ACC112 (cell line): Measurements from ENCODE around the gene TNRC18.

Experiments used
- H2AFZ ChIP-seq: fragments of 200-600 bp; sonication (generic); one replicate; pipeline ENCODE4 v1.6.0; 2017; ENCODE audit warnings: antibody characterized with exemption, low read length; ENCODE audit not compliant: unreplicated experiment
- H3K27ac ChIP-seq: fragments of 200-600 bp; sonication (generic); 2 replicates; pipeline ENCODE4 v1.5.1; 2014; ENCODE audit warnings: low read depth, mild to moderate bottlenecking, antibody characterized with exemption, low read length, moderate library complexity
- H3K27me3 ChIP-seq: fragments of 200-600 bp; sonication (generic); 2 replicates; pipeline ENCODE4 v1.6.1; 2014; ENCODE audit warnings: mild to moderate bottlenecking, antibody characterized with exemption, low read length, moderate library complexity, mixed read lengths; ENCODE audit not compliant: insufficient read depth
- H3K36me3 ChIP-seq: fragments of 200-600 bp; sonication (generic); 2 replicates; pipeline ENCODE4 v1.6.1; 2016; ENCODE audit warnings: mild to moderate bottlenecking, antibody characterized with exemption, low read length, moderate library complexity, mixed read lengths; ENCODE audit not compliant: insufficient read depth
- H3K4me1 ChIP-seq: fragments of 200-600 bp; sonication (generic); one replicate; pipeline ENCODE4 v1.6.1; 2016; ENCODE audit warnings: low read length, mixed read lengths; ENCODE audit not compliant: insufficient read depth, unreplicated experiment, control insufficient read depth
- H3K4me3 ChIP-seq: fragments of 200-600 bp; sonication (generic); 2 replicates; pipeline ENCODE4 v1.5.1; 2014; ENCODE audit warnings: mild to moderate bottlenecking, low read depth, low read length
- H3K79me2 ChIP-seq: fragments of 200-600 bp; sonication (generic); one replicate; pipeline ENCODE4 v1.6.0; 2016; ENCODE audit warnings: low read length; ENCODE audit not compliant: control insufficient read depth, unreplicated experiment, insufficient read depth

The TNRC18 gene

DNA sequence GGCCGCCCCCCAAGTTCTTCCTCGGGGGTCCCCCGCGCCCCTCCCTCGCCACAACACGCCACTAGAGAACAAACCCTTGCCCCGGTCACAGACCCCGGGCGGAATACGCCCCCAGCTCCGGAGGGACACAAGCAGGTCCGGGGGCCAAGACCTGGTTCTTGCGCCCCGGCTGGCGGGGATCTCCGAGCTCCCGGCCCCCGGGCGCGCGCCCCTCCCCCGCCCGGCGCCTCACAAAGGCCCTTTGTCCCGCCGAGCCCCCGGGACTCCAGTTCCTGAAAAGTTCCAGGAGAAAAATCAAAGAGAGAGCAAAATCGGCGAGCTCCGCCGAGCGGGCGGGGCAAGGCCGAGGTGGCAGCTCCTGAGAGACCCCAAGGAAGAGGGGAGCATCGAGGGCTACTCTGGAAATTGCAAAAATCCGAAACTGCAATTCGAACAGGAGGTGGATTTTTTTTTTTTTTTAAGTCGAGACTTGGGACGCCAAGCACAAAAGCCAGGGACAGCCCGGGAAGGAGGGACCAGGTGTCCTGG, 4.0 kb downstream of the TNRC18 start:
- peak overlapping the region; percentile 85 for H3K4me3 ChIP-seq
- no peak overlapping the region for H2AFZ ChIP-seq
- peaks cover 23% of the 10 kb centered on the region for H3K4me1 ChIP-seq
- no peaks in the 10 kb centered on the region for H3K36me3 ChIP-seq
- peak overlapping the region; percentile 57 for H3K27ac ChIP-seq
- peaks cover 87% of the 10 kb centered on the region for H3K79me2 ChIP-seq
- no peaks in the 10 kb centered on the region for H3K27me3 ChIP-seq

DNA sequence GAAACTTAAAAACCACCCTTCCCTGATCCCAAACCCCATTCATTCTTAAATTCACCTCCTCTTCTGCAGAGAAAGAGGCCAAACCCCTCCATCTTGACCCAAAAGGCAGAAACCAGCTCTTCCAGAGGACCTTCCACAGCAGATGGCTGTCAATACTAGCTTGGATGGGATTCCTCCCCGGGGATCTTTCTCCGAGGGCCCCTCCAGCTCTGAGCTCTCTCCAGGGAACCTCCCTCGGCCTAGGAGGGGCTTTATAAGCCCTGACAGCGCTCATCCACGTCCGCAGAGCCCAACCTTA, 5.4 kb downstream of the TNRC18 start:
- Histone ChIP-seq H3K4me3 (peak overlapping the region; percentile 85), H2AFZ (no peak overlapping the region), H3K4me1 (peaks cover 23% of the 10 kb centered on the region), H3K79me2 (peaks cover 86% of the 10 kb centered on the region), H3K36me3 (no peaks in the 10 kb centered on the region), H3K27ac (peak overlapping the region; percentile 60), H3K27me3 (no peaks in the 10 kb centered on the region)

DNA sequence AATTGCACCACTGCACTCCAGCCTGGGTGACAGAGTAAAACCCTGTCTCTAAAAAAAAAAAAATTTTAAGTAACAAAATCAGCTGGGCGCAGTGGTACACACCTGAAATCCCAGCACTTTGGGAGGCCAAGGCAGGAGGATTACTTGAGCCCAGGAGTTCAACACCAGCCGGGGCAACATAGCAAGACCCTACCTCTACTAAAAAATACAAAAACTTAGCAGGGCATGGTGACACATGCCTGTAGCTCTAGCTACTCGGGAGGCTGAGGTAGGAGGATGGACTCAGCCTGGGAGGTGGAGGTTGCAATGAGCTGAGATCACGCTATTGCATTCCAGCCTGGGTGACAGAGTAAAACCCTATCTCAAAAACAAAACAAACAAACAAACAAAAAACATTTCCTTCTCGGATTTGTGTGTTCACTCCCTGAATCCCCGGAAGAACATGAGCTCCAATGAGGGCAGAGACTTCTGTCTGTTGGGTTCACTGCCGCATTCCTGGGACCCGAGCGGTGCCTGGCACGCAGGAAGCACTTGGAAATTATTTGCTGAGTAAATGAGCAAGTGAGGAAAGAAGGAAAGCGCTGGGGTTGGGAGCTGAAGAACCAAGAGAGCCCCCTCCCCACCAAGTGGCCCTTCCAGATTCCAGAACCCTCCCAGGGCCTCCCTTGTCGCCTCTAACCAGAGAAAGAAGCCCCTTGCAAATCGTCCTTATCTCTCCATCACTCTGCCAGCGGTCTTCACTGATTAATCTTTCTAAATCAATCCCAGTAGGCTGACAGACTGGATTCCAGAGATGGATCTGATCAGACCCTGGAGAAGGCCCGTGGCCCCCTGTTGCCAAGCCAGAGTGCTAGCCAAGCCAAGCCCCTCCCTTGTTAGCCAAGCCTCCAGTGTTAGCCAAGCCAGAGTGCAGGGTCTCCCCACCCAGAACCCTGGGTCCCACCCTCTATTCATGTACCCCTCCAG, 6.2 kb downstream of the TNRC18 start:
- Histone ChIP-seq H3K79me2 (peaks cover 86% of the 10 kb centered on the region), H3K27me3 (no peaks in the 10 kb centered on the region)

DNA sequence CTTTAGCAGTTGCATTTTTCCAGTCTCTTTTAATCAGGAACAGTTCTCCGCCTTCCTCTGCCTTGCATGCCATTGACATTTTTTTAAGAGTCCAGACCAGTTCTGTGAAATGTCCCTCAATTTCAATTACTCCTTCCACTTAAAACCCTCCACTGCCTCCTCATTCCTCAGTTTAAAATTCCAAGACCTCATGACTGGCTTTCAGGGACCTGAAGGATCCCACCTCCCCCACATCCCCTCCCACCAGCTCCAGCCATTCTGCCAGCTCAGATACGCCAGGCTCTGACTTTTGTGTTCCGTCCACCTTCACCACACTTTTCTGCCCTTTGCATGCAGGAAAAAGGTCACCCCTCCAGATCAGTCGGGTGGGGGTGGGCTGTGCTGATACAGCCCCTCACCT, 8.7 kb downstream of the TNRC18 start:
- no peaks in the 10 kb centered on the region for H3K36me3 ChIP-seq
- no peaks in the 10 kb centered on the region for H3K27me3 ChIP-seq
- peaks cover 67% of the 10 kb centered on the region for H3K79me2 ChIP-seq
- no peak overlapping the region for H3K27ac ChIP-seq
- no peak overlapping the region for H3K4me3 ChIP-seq
- H3K4me1 ChIP-seq: peaks cover 23% of the 10 kb centered on the region
- H2AFZ ChIP-seq: no peak overlapping the region

More for the DNA sequence above, 6.2 kb downstream of the TNRC18 start:
- Histone ChIP-seq H3K27ac (peak overlapping the region; percentile 60), H2AFZ (no peak overlapping the region), H3K4me1 (peaks cover 23% of the 10 kb centered on the region), H3K36me3 (no peaks in the 10 kb centered on the region), H3K4me3 (no peak overlapping the region)

DNA sequence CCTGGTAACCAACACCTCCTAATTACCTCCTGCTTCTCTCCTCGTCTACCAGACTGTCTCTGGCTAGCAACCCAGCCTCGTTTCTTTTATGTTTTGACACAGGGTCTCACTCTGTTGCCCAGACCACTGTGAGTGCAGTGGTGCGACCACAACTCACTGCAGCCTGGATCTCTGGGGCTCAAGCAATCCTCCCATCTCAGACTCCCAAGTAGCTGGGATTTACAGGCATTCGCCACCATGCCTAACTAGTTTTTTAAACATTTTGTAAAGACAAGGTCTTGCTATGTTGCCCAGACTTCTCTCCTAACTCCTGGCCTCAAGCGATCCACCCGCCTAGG, 10.2 kb downstream of the TNRC18 start:
- peaks cover 64% of the 10 kb centered on the region for H3K79me2 ChIP-seq
- no peaks in the 10 kb centered on the region for H3K36me3 ChIP-seq
- no peak overlapping the region for H3K4me3 ChIP-seq
- H2AFZ ChIP-seq: no peak overlapping the region
- no peaks in the 10 kb centered on the region for H3K27me3 ChIP-seq
- H3K27ac ChIP-seq: no peak overlapping the region
- peaks cover 24% of the 10 kb centered on the region for H3K4me1 ChIP-seq

DNA sequence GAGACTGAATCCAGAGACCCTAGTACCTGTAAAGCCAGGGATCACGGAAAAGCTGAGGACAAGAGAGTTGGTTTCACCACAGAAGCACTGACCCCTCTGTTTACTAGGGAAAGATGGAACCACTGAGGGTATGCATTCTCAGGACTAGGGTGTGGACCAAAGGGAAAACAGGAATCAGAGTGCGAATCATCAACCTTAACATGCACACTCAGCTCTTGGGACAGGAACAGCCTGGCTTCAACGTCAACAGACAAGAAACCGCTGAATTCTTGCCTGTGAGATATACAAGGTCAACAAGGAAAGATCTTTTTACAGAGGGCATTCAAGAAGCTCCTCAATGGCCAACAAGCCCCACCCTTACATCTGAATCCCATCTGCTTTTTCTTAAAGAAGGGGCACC, 14.9 kb downstream of the TNRC18 start:
- Histone ChIP-seq H3K27ac (peak overlapping the region; percentile 79), H3K36me3 (no peaks in the 10 kb centered on the region), H3K79me2 (peaks cover 49% of the 10 kb centered on the region), H3K4me1 (peaks cover 14% of the 10 kb centered on the region), H3K27me3 (no peaks in the 10 kb centered on the region), H2AFZ (no peak overlapping the region), H3K4me3 (no peak overlapping the region)

DNA sequence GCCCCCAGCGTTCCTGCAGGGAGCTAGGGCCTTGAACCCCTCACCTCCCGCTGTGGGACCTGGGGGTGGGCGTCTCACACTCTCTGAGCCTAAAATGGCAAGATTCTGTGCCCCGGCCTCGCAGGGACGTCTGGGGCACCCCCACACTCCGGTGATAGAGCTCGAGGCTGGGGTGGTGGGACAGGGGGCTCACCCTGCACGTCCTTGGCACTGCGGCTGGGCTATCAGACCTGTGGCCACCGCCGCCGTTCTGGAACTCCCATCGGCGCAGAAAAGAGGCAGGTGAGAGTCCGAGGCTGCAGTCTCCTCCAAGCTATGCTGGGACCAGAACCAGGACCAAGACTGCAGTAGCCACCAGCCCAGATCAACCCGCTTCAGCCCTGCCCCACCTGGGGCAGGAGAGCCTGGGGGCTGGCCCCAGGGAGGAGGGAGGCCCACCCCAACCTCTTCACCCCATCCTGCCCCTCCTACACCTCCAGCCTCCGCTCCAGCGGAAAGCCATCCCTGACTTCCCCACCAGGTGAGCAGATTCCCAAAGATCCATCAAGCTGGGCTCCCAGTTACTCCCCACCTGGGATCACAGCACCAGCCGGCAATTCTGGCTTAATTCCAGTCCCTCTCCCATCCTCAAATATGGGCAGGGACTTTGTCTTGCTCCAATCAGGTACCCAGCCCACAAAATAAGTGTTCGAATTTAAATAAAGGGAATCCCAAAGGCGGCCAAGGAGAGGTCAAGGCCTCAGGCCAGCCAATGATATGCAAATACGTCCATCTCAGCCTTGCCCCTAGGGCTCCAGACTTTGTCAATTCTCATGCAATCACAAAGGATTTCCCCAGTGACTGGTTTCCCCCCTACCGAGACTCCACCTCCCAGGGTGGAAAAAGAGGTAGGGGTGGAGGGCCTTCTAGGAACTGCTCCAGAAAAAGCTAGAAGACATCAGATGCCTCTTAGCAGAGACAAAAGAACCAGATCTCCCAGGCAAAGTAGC, 16.4 kb downstream of the TNRC18 start:
- Histone ChIP-seq H3K36me3 (no peaks in the 10 kb centered on the region), H3K27me3 (no peaks in the 10 kb centered on the region), H3K4me3 (no peak overlapping the region), H3K79me2 (peaks cover 43% of the 10 kb centered on the region), H3K4me1 (peaks cover 14% of the 10 kb centered on the region), H2AFZ (no peak overlapping the region), H3K27ac (no peak overlapping the region)

DNA sequence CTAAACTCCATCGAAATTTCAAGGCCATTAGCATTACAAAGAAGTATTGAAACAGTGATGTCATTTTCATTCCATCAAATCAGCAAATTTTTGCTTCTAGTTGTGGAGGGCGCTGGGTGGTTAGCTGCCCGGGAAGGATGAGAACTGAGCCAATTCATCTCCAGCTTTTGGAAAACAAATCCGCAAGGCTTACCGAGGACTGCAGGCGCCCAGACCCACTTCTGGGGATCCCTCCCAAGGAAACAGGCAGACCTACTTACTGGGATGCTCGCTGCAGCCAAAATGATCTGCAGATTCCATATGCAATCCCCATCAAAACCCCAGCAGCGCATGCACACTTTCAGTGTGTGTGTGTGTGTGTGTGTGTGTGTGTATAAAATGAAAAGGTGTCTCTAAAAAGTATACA, 19.2 kb downstream of the TNRC18 start:
- peaks cover 40% of the 10 kb centered on the region for H3K79me2 ChIP-seq

DNA sequence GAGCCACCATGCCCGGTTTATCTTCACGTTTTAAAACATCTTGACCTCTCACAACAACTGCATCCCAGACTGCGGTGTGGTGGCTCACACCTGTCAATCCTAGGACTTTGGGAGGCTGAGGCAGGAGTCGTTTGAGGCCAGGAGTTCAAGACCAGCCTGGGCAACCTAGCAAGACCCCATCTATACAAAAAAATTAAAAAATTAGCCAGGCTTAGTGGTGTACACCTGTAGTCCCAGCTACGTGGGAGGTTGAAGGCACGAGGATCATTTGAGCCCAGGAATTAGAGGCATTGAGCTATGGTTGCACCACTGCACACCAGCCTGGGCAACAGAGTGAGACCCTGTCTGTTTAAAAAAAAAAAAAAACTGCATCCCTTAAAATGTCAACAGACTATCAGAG, 20.2 kb downstream of the TNRC18 start:
- Histone ChIP-seq H3K4me3 (no peak overlapping the region), H3K79me2 (peaks cover 31% of the 10 kb centered on the region), H3K27me3 (no peaks in the 10 kb centered on the region), H3K4me1 (peaks cover 4% of the 10 kb centered on the region), H2AFZ (no peak overlapping the region), H3K36me3 (no peaks in the 10 kb centered on the region), H3K27ac (no peak overlapping the region)

More for the DNA sequence above, 19.2 kb downstream of the TNRC18 start:
- Histone ChIP-seq H3K27ac (no peak overlapping the region), H3K27me3 (no peaks in the 10 kb centered on the region), H3K36me3 (no peaks in the 10 kb centered on the region), H3K4me3 (no peak overlapping the region), H2AFZ (no peak overlapping the region), H3K4me1 (peaks cover 14% of the 10 kb centered on the region)

DNA sequence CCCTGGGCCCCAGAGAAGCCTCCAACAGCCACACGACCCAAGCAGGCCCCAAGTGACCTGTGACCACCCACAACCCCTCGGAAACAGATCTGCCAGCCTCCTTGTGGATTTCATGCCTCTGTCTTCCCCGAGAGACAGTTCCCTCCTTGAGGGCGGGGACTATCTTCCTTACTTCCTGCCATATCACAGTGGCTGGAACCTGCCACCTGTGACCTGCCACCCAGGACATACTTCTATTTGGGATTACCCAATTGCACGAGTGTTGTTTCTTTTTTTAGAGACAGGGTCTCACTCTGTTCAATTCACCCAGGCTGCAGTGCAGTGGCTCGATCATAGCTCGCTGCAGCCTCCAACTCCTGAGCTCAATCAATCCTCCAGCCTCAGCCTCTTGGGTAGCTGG, 25.9 kb downstream of the TNRC18 start:
- H3K27ac ChIP-seq: peak overlapping the region; percentile 91
- no peaks in the 10 kb centered on the region for H3K36me3 ChIP-seq
- no peaks in the 10 kb centered on the region for H3K27me3 ChIP-seq
- no peak overlapping the region for H2AFZ ChIP-seq
- peak overlapping the region; percentile 84; the same call in 1 of the 2 replicates for H3K4me3 ChIP-seq
- H3K79me2 ChIP-seq: peaks cover 51% of the 10 kb centered on the region
- H3K4me1 ChIP-seq: peaks cover 17% of the 10 kb centered on the region
